Fibroblast of pulmonary artery (primary cell): Measurements from ENCODE around the gene EPHA7.

Experiments
- DNase-seq: peaks from one replicate; pipeline ENCODE4 v3.0.0-alpha.2; 2010; ENCODE audit warnings: low read depth
- H3K4me3 ChIP-seq: replicated peaks from 2 replicates; pipeline ENCODE4 v1.5.1; 2011; ENCODE audit warnings: low read depth, mild to moderate bottlenecking, control low read depth, low read length, moderate library complexity
- TF ChIP-seq, protein P1 (sequence below): IDR thresholded peaks from 2 replicates; pipeline ENCODE4 v1.5.1; 2011; ENCODE audit warnings: mild to moderate bottlenecking, control low read depth, low read length, inconsistent platforms; ENCODE audit errors: missing control alignments

Gene EPHA7

DNA sequence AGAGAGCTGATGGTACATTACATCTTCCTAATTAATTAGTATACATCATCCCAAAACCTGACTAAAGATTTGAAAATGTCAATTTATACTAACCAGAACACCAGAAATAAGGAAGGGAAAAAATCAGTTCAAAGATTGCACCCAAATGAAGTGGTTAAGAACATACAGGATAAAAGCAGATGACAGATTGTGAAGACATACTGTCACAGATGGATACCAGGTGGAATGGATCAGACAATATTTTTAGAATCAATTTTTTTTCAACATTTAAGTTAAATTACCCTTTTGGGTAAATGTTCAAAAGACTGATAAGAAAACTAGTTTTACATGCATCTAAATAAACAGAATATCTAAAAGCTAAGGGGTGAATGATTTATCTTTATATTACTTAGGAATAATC lies 47.6 kb downstream of the EPHA7 start:
- TF ChIP-seq, protein P1, sequence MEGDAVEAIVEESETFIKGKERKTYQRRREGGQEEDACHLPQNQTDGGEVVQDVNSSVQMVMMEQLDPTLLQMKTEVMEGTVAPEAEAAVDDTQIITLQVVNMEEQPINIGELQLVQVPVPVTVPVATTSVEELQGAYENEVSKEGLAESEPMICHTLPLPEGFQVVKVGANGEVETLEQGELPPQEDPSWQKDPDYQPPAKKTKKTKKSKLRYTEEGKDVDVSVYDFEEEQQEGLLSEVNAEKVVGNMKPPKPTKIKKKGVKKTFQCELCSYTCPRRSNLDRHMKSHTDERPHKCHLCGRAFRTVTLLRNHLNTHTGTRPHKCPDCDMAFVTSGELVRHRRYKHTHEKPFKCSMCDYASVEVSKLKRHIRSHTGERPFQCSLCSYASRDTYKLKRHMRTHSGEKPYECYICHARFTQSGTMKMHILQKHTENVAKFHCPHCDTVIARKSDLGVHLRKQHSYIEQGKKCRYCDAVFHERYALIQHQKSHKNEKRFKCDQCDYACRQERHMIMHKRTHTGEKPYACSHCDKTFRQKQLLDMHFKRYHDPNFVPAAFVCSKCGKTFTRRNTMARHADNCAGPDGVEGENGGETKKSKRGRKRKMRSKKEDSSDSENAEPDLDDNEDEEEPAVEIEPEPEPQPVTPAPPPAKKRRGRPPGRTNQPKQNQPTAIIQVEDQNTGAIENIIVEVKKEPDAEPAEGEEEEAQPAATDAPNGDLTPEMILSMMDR = no peak

DNA sequence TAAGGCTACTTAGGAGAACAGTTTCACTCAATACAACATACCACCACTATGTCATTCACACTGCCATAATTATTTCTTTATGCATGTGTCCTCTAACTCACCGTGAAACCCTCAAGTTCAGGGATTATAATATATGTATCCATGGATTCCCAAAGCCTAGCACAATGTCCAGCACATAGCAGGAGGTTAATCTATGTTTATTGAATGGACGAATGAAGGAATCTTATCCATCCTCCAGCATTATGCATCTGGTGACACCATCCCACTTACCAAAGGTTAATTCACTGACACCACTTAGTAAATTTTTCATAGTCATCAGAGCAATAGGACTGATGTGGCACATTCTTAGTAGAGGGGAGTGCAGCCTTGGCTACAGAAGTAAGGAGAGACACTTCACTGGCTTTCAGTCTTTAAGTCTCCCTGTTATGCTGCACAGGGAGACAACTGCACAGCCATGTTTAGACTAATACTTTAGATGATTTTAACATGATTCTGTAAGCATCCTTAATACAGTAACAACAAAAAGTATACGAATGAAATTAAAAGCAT lies 49.7 kb downstream of the EPHA7 start:
- TF ChIP-seq, protein P1 = no peak
- no peak for DNase-seq
- H3K4me3 ChIP-seq = no peak overlapping the region

More for the DNA sequence above, 47.6 kb downstream of the EPHA7 start:
- H3K4me3 ChIP-seq = no peak overlapping the region
- DNase-seq = no peak

DNA sequence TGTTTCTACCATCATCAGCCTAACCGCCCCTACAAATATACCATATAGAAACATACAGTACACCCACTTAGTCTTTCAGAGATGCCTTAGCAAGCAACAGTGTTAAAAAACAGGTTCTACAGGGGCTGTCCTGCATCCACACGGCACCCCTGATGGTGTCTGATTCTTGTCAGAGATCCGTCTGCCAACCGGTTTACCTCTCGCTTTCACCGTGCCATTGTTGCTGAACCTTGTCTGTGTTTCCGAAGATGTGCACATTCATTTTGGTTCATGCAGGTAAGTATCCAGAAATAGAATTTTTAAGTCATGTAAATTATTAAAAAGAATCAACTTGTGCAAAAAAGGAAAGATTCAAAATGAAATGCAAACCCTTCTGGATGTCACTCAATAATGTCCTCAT lies 52.9 kb downstream of the EPHA7 start:
- TF ChIP-seq, protein P1 = no peak
- no peak for DNase-seq
- no peak overlapping the region for H3K4me3 ChIP-seq

DNA sequence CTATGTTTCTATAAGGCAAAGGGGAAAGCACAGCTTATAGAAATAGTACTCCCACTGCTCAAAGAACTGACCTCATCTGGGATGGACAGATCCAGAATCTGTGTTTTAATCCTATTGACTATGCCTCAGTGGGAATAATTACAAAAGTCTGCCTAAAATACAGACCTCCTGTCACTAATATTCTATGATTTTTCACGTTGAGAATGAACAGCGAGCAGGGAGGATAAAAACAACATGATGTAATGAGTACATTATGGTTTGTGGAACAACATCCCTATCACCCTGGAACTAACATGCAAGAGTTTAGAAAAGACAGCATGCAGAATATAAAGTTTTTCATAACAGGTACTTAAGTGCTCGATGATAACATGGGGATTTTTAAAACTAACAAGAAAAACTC lies 53.9 kb downstream of the EPHA7 start:
- no peak overlapping the region for H3K4me3 ChIP-seq
- DNase-seq = no peak
- TF ChIP-seq, protein P1 = no peak

DNA sequence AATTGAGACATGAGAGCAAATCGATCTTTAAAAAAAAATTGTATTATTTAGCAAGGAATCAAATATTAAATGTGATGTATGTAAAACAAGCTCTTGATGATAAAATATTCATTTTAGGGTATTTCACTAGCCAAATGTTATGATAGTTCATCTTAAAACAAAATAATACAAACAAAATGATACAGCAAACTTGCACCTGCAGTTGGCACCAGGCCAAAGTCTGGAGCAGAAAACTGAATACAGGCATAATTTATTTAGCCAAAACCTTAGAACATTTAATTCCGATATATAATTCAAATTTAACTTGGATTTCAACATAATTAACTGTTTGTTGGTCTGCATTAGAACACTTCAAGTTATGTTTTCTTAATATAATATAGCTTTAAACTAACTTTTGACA lies 60.9 kb downstream of the EPHA7 start:
- H3K4me3 ChIP-seq = no peak overlapping the region
- DNase-seq = no peak
- TF ChIP-seq, protein P1 = no peak

DNA sequence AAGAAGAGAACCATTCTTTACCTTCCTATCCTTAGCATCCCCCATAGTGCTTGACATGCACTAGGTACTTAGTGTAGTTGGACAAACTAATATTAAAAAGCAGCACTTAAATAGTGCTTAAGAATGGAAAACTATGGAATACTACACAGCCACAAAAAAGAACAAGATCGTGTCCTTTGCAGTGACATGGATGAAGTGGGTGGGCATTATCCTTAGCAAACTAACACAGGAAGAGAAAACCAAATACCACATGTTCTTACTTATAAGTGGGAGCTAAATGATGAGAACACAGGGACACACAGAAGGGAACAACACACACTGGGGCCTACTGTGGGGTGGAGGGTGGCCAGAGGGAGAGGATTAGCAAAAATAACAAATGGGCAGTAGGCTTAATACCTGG lies 66.8 kb downstream of the EPHA7 start:
- H3K4me3 ChIP-seq = no peak overlapping the region
- TF ChIP-seq, protein P1 = no peak
- DNase-seq = no peak

DNA sequence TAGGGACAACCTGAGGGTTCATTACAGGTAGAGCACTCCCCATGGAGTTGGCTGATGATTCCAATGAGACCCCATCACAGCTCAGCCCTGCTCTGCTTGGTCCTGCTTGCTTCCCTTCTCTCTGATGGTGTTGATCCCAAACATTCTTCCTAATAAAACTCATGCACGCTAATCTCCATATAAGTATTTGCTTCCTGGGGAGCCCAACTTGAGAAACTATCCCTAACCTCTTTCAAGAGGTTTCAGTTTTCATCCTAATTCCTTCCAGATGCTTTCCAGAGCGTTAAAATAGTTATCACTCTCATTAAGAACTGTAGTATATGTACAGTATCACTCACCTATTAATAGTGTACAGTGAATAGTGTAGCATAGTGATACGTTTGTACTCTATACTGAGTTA lies 68.1 kb downstream of the EPHA7 start:
- no peak for DNase-seq
- TF ChIP-seq, protein P1 = no peak
- no peak overlapping the region for H3K4me3 ChIP-seq
